GM12865 (cell line): Measurements from ENCODE around the gene PRDX2.

ENCODE experiments used
- DNase-seq: peaks from one replicate; pipeline ENCODE4 v3.0.0; 2010; ENCODE audit warnings: low read depth
- H3K4me3 ChIP-seq: 2 replicates; pipeline ENCODE4 v1.5.1; 2011; ENCODE audit warnings: mild to moderate bottlenecking, low read depth, low read length, control low read depth
- TF ChIP-seq, protein P1 (sequence below): IDR thresholded peaks from 2 replicates; pipeline ENCODE4 v1.5.1; 2011; ENCODE audit warnings: low read length, control low read depth, low read depth, inconsistent platforms; ENCODE audit not compliant: insufficient read depth; ENCODE audit errors: missing control alignments

Gene PRDX2

DNA sequence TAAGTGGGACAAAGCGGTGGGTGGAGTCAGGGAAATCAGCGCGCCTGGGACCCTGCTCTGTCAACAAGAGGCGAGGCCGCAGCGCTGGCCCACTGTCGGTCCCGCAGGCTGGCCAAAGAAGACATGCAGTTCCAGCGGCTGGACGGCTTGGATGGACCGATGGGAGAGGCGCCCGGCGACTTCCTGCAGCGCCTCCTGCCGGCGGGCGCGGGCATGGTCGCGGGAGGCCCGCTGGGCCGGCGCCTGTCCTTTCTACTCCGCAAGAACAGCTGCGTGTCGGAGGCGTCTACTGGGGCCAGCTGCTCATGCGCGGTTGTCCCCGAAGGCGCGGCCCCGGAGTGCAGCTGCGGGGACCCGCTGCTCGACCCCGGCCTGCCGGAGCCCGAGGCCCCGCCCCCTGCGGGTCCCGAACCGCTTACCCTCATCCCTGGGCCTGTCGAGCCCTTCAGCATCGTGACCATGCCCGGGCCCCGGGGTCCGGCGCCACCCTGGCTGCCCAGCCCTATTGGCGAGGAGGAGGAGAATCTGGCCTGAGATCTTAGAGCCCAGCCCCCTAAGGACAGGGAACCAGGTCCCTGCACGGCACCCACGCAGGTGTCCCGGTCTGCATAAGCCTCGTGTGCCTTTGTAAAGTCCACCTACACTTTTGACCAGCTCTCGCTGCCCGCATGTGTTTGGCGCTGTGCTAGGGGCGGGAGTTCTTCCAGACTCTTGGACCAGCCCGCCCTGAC lies 43.9 kb downstream of the PRDX2 start:
- peak; percentile 74 for DNase-seq
- TF ChIP-seq, protein P1, sequence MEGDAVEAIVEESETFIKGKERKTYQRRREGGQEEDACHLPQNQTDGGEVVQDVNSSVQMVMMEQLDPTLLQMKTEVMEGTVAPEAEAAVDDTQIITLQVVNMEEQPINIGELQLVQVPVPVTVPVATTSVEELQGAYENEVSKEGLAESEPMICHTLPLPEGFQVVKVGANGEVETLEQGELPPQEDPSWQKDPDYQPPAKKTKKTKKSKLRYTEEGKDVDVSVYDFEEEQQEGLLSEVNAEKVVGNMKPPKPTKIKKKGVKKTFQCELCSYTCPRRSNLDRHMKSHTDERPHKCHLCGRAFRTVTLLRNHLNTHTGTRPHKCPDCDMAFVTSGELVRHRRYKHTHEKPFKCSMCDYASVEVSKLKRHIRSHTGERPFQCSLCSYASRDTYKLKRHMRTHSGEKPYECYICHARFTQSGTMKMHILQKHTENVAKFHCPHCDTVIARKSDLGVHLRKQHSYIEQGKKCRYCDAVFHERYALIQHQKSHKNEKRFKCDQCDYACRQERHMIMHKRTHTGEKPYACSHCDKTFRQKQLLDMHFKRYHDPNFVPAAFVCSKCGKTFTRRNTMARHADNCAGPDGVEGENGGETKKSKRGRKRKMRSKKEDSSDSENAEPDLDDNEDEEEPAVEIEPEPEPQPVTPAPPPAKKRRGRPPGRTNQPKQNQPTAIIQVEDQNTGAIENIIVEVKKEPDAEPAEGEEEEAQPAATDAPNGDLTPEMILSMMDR = peak; percentile 89
- H3K4me3 ChIP-seq = no peak overlapping the region

DNA sequence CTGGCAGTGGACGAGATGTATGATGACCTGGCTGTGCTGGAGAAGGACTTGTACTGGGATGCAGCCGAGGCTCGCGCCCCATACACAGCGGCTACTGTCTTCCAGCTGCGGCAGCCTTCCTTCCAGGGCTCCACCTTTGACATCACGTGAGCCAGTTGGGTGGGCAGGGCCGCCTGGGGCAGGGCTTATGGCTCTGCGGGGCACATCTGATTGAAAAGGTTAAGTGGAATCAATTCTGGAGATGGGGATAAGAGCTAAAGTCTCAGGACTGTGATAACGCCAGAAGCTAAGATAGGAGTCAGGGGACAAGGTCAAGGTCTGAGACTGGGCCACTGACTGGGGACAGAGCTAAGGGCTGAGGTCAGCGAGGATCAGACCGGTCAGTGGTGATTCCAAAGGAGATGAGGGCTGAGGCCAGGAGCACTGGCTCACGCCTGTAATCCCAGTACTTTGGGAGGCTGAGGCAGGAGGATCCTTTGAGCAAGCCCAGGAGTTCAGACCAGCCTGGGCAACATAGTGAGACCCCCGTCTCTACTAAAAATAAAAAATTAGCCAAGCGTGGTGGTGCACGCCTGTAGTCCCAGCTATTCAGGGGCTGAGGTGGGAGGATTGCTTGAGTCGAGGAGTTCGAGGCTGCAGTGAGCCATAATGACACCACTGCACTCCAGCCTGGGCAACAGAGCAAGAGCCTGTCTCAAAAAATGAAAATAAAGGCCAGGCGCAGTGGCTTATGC lies 45.3 kb downstream of the PRDX2 start:
- no peak overlapping the region for H3K4me3 ChIP-seq
- no peak for DNase-seq
- TF ChIP-seq, protein P1 = no peak

DNA sequence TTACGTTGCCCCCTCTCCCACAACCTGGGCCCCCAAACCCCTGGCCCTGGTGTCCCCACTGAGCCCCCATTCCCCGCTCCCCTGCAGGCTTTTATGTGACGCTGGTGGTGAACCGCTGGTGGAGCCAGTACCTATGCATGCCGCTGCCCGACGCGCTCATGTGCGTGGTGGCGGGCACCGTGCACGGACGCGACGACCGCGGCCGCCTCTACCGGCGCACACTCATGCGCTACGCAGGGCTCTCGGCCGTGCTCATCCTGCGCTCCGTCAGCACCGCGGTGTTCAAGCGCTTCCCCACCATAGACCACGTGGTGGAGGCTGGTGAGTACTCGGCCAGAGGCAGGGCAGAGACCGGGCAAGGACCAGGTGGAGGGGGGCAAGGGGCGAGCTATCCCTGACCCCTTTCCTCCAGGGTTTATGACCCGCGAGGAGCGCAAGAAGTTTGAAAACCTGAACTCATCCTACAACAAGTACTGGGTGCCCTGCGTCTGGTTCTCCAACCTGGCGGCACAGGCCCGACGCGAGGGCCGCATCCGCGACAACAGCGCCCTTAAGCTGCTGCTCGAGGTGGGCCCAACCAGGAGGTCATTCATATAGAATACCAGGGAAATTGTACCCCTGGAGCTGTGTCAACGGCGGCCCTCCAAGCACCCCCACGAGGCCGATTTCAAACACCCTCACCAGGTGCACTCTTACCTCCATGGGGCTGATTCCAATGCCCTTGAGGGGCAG lies 47.0 kb downstream of the PRDX2 start:
- DNase-seq = no peak
- TF ChIP-seq, protein P1 = no peak
- H3K4me3 ChIP-seq = no peak overlapping the region

DNA sequence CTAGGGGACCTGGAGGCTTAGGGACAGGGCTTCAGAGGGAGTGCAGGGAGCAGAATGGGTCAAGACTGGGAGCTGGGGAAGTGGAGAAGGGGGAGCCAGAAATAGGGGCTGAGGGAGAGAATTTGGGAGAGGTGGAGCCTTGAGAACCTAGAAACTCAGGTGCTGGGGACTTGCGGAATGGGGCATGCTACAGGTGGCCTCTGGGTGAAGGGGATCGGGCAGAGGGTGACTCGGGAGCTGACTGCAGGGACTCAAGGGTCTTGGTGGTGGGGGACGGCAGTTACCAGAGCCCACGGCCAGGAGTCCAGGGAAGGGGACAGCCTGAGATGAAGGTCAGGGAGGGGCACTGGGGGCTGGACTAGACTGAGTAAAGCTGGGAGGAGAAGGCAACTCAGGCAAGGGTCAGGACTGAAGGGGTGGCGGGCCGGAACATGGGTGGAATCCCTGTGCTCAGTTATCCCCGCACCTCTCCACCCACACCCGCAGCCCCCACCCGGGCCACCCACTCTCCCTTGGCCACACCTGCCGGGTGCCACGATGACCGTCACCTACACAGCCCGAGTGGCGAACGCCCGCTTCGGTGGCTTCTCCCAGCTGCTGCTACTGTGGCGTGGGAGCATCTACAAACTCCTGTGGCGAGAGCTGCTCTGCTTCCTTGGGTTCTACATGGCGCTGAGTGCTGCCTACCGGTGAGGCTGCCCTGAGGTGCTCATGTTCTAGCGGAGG lies 49.4 kb downstream of the PRDX2 start:
- H3K4me3 ChIP-seq = no peak overlapping the region
- TF ChIP-seq, protein P1 = no peak
- DNase-seq = no peak

DNA sequence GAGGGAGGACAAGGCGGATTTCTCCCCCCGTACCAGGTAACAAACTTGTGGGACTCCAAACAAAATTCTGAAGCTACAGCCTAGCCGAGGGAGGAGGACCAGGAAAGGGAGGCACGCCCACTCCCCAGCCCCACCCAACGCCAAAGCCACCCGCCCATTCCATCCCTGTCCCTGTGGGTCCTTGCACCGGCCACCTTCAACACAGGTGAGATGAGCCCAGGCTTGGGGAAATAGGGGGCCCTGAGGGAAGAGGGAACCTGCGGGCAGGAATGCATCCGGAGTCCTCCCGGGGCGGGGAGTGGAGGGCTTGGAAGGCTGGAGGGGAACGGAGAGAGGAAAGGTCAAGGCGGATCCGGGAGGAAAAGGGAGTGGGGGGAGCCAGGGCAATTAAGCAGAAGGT lies 50.0 kb downstream of the PRDX2 start, which contains the start of gene BEST2:
Gene BEST2 (plus strand): TSS at position 157 of the 400 bp plus-strand sequence. CDS start 802 bp downstream, outside the sequence.
- H3K4me3 ChIP-seq = no peak within 1 kb of the TSS
- TF ChIP-seq, protein P1 = no peak
- no peak for DNase-seq

DNA sequence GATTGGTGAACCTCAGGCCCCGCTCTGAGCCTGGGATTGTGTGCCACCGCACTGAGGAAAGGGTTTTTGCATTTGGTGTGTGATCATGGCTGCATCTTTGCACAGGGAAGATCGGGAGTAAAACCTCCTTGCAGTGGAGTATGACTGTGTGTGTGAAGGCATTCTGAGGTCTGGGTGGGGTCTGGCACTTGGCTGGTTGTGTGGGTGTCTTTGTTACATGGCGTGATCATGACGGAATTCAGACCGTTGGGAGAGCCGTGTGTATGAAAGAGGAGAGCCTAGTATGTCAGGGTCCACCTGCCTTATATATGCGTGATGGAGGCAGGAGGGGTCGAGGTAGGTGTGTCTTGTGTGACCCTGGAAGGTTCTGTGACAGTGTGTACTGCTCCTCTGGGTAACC lies 50.7 kb downstream of the PRDX2 start:
- TF ChIP-seq, protein P1 = no peak
- no peak for DNase-seq
- no peak overlapping the region for H3K4me3 ChIP-seq
